GM18870 (cell line): ENCODE data around the gene MNDA.
A peak's percentile ranks its signal among the peaks of the same experiment; 100 is the strongest.

Experiments used
- ATAC-seq: cut with Tn5 transposase; IDR thresholded peaks from one replicate; pipeline ENCODE4 v1.9.1; 2021; ENCODE audit warnings: moderate library complexity; ENCODE audit not compliant: unreplicated experiment

Gene MNDA

DNA sequence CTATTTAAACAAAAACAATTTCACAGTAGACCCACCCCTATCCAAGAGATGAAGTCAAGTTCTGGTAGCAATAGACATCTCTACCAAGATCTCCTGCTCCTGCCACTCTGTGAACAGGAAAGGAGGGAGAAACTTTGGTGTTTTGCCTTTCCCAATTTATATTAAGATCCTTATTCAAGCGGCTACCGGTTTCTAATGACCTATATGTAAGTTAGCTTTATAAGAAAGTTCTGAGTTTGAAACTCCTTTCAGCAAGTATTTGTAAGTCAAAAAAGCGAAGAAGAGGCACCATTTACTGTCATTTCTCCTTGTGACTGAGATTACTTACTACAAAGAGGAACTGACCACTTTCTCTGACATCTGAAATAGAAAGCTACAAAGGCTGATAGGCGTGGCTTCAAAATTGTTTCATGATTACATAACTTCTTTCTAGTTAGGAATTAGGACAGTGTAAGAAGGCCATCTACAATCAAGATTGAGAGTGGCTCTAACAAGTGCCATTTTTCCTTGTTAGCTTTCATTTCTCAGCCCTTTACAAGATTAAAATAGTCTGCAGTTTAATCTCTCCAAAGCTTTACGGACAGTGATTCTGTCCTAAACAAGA is at the start of gene MNDA:
MNDA (plus strand) TSS at position 448 of the 604 bp plus-strand sequence. CDS start 10,803 bp downstream, outside the sequence.
- ATAC-seq: peak; percentile 94

DNA sequence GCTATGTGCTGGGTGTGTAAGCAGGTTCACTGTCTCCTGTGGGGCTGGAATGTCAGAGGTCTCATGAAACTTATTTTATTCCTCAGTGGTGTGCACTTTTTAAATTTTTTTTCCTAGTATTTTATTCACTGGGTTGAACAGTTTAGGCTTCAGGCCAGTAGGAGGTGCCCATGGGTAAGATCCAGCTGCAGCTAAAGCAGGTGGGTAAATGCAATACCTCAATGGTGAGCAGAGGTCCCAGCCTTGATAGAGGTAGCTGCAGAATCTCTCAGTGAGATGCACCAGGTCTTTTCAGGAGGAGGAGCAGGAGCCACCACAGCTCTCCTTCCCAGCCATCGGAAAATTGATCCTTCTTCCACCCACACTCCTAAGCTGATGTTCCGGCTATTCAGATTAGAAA is 37.5 kb upstream of the MNDA start:
- ATAC-seq: no peak

GRCh38 chr1:158794247-158794646 is 36.9 kb upstream of the MNDA start:
- ATAC-seq: no peak

- no peak for ATAC-seq
Observed at GRCh38 chr1:158798531-158798930, 32.6 kb upstream of the MNDA start.

GRCh38 chr1:158799689-158800088 is 31.5 kb upstream of the MNDA start:
- ATAC-seq: no peak

- no peak for ATAC-seq
Observed at GRCh38 chr1:158800526-158800925, 30.6 kb upstream of the MNDA start.

DNA sequence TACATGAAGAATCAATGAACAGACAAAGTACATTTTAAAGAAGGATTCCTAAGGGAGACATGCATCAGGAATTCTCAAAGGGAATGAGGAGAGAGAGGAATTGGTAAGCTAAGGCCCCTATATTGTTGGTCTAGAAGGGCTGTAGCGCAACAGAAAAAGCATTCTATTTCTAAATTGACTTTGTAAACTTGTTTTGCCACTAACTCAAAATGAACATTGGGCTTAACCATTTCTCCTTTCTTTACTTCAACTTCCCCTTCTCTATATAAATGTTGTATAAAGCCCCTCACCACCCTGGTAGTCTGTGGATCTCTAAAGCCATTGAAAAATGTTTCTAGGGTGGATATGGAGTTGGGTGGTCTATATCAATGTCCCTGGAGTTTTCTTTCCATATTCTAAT is 29.8 kb upstream of the MNDA start:
- no peak for ATAC-seq

- no peak for ATAC-seq
Observed at GRCh38 chr1:158803678-158804077, 27.5 kb upstream of the MNDA start.

DNA sequence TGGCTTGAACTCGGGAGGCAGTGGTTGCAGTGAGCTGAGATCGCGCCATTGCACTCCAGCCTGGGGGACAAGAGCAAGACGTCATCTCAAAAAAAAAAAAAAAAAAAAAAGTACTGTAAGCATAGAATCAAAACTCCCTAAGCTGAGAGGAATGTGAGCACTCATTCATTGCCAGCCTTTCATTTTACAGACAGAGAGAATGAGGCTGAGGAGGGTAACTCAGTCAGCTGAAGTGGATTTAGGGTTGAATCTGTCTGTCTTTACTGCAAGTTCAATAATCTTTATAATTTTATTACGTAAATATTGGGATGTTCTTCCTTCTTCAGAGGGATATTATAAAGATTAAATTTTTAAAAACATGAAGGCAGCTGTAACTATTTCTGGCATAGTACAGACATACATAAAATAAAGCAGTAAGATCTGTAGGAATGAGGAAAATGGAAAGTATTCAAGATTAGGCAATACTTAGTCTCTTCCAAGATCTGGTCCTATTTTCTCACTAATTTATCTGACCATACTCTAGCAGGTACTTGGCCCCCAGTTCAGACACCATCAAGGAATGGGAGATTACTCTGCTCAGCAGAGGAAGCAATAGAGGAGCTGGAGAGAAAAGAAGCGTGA is 24.1 kb upstream of the MNDA start:
- no peak for ATAC-seq

DNA sequence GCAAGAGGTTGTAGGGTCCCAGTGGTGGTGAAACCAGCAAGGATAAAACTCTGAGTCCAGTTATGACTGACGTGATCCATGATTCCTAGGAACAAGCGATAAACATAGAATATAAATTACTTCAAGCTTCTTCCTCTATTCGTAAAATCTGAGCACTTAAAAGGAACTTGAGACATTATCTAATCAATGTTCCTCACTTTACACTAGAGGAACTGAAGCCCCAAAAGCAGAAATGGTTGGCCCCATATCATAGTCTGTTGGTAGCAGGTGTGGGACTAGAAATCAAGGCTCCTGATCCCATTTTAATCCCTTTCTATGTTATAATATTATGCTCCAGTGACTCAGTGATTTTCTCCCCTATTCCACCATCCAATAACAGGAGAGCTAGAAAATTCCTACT is 21.9 kb upstream of the MNDA start:
- no peak for ATAC-seq

- no peak for ATAC-seq
Observed at GRCh38 chr1:158809862-158810261, 21.3 kb upstream of the MNDA start.

- no peak for ATAC-seq
Observed at GRCh38 chr1:158810311-158810710, 20.8 kb upstream of the MNDA start.

- ATAC-seq: no peak
Observed at GRCh38 chr1:158812336-158812735, 18.8 kb upstream of the MNDA start.

DNA sequence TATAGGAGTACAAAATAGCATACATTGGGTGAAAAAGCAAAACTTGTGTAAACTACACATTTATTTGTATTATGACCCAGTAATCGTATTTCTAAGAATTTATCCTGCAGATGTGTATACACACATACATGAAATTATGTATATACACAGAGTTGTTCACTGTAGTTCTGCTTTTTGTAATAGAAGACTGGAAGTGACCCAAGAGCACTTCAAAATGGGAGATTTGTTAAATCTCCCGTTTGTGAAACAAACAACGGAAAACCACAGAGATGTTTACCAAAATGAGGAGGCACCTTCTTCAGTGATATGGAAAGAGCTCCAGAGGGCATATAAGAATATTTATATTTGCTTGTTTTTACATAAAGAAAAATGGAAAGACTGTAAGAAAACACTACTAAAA is 18.0 kb upstream of the MNDA start:
- no peak for ATAC-seq

DNA sequence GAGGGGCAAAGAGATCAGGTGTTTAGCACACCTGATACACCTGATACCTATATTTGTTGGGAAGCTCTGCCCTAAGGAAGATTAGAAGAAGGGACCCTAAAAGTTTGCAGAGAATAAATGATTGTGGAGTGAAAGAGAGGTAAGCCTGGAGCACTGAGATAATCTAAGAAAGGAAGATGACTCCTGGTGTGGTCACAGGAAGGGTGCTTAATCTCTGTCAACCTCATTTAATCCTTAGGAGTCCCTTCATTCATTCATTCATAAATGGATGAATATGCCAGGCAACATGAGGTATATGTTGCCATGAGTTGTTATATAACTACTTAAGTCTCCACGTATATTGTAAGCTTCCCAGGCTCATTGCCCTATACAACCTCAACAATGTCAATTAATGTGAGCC is 16.2 kb upstream of the MNDA start:
- no peak for ATAC-seq

- ATAC-seq: no peak
Observed at GRCh38 chr1:158818560-158818959, 12.6 kb upstream of the MNDA start.

DNA sequence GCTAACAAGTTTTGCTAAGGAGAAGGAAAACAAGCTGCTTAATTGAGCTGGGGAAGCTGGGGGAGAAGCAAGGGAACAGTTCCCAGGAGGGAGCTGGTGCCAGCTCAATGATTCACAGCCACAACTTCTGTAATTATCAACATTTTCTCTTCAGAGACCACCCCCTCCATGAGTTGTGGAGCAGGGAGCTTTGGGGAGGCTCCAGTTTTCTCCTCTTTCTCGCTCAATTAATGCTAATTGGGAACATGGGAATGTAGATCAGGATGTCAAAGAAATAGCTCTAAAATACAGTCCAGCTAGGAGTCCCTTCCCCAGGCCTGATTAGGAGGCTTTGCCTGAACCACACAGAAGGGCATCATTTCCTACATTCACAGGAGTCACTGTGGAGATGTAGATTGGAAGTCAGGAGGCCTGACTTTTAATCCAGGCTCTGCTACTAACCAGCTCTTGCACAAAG is 12.1 kb upstream of the MNDA start:
- no peak for ATAC-seq

DNA sequence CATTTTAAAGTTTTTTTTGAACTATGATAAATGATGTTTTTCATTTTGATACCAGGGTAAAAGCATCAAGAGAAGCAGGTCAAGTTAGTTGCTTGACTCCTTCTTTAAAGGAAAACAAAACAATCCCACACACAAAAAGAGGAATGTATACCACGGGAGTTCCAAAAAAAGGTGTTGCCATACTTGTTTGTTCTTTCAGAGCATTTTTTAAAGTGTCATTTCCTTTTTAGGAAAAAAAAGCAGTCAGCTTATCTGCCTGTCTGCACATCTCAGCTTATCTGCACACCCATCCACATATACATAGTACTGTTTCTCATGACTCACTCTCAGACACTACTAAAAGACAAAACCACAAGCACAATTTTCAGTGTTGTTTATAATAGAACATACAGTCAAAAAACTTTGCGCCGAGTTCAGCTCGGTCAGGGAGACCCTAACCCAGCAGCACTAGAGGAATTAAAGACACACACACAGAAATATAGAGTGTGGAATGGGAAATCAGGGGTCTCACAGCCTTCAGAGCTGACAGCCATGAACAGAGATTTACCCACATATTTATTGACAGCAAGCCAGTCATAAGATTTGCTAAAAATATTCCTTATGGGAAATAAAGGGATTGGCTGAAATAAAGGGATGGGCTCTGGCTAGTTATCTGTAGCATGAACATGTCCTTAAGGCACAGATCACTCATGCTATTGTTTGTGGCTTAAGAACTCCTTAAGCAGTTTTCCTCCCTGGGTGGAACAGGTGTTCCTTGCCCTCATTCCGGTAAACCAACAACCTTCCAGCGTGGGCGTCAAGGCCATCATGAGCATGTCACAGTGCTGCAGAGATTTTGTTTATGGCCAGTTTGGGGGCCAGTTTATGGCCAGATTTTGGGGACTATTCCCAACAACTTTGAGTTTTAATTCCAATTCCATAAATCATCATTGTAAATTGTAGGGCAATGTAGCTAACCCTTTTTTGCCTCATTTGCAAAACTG is 11.4 kb upstream of the MNDA start:
- ATAC-seq: peak; percentile 93

GRCh38 chr1:158821723-158822122 is 9.4 kb upstream of the MNDA start:
- ATAC-seq: no peak

GRCh38 chr1:158830074-158830677 is 975 bp upstream of the MNDA start:
- ATAC-seq: peak; percentile 57

GRCh38 chr1:158833264-158833663 is 2.1 kb downstream of the MNDA start:
- no peak for ATAC-seq
